IPS-11a (cell line): ENCODE measurements around the gene SLC35B1.
"Not testable (repeated sequence)": the region's sequence is repeated elsewhere in the genome, so short reads cannot be mapped to it uniquely, and the experiment has no call there.

ENCODE experiments used
- H3K4me3 ChIP-seq: one replicate; pipeline ENCODE4 v1.5.1; 2013; ENCODE audit warnings: low read depth, low read length, control low read depth

The SLC35B1 gene

GRCh38 chr17:49673679-49674078 is 34.1 kb downstream of the SLC35B1 start:
- not testable (repeated sequence) for H3K4me3 ChIP-seq

GRCh38 chr17:49670641-49671040 is 37.1 kb downstream of the SLC35B1 start:
- H3K4me3 ChIP-seq, result no peak overlapping the region

- no peak overlapping the region for H3K4me3 ChIP-seq
Measured at GRCh38 chr17:49670002-49670401, 37.8 kb downstream of the SLC35B1 start.

GRCh38 chr17:49667854-49668253 is 39.9 kb downstream of the SLC35B1 start:
- H3K4me3 ChIP-seq, result no peak overlapping the region

GRCh38 chr17:49664706-49665211 is 43.0 kb downstream of the SLC35B1 start:
- no peak overlapping the region for H3K4me3 ChIP-seq

GRCh38 chr17:49659661-49660382 is 47.9 kb downstream of the SLC35B1 start:
- no peak overlapping the region for H3K4me3 ChIP-seq

GRCh38 chr17:49656247-49656646 is 51.5 kb downstream of the SLC35B1 start:
- no peak overlapping the region for H3K4me3 ChIP-seq
